AG09319 (cell line): ENCODE results near the gene TPI1.

Experiments used
- DNase-seq: peaks from one replicate; pipeline ENCODE4 v3.0.0-alpha.2; 2010; ENCODE audit warnings: low read depth; ENCODE audit errors: extremely low read depth
- TF ChIP-seq, protein P1 (sequence below): IDR thresholded peaks from 2 replicates; pipeline ENCODE4 v1.5.1; 2011; ENCODE audit warnings: low read depth, mild to moderate bottlenecking, inconsistent platforms, low read length, moderate library complexity

Gene TPI1

GRCh38 chr12:6896846-6897435 lies 29.6 kb downstream of the TPI1 start:
- TF ChIP-seq, protein P1, sequence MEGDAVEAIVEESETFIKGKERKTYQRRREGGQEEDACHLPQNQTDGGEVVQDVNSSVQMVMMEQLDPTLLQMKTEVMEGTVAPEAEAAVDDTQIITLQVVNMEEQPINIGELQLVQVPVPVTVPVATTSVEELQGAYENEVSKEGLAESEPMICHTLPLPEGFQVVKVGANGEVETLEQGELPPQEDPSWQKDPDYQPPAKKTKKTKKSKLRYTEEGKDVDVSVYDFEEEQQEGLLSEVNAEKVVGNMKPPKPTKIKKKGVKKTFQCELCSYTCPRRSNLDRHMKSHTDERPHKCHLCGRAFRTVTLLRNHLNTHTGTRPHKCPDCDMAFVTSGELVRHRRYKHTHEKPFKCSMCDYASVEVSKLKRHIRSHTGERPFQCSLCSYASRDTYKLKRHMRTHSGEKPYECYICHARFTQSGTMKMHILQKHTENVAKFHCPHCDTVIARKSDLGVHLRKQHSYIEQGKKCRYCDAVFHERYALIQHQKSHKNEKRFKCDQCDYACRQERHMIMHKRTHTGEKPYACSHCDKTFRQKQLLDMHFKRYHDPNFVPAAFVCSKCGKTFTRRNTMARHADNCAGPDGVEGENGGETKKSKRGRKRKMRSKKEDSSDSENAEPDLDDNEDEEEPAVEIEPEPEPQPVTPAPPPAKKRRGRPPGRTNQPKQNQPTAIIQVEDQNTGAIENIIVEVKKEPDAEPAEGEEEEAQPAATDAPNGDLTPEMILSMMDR: no peak
- DNase-seq: no peak

DNA sequence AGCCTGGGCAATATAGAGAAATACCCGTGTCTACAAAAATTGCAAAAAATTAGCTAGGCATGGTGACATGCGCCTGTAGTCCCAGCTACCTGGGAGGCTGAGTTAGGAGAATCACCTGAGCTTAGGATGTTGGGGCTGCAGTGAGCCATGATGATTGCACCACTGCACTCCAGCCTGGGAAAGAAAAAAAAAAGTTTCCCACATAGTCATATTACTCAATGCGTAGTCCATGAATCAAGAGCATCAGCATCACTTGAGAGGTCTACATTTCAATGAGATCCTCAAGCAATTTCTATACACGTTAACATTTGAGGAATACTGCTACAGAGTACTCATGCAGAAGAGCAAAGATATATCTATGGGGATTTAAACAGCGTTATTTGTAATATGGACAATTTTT lies 32.1 kb downstream of the TPI1 start:
- no peak for DNase-seq
- TF ChIP-seq, protein P1: no peak

GRCh38 chr12:6899837-6900519 lies 32.6 kb downstream of the TPI1 start:
- TF ChIP-seq, protein P1: no peak
- no peak for DNase-seq

DNA sequence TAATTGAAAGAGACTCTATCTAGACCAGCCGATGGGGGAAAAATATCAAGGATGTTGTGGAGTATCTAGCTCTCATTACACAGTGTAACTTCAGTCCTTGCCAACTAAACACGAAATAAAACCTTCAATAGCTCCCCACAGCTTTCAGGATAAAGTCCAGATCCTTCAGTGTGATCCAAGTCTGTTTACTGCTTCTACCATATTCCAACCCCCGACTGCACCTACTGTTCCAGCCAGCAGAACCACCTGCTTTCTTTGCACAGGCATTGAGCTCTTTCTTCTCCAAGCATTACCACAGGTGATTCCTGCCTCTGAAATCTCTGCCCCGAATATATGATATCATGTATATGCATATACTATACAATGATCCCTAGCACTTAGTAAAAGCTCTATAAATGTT lies 35.1 kb downstream of the TPI1 start:
- DNase-seq: no peak
- TF ChIP-seq, protein P1: no peak

- TF ChIP-seq, protein P1: no peak
- no peak for DNase-seq
Observed at GRCh38 chr12:6903722-6904121, 36.4 kb downstream of the TPI1 start.

- DNase-seq: peak; percentile 82
- TF ChIP-seq, protein P1: no peak
Observed at GRCh38 chr12:6904280-6905276, 37.2 kb downstream of the TPI1 start, which contains the start of gene LRRC23. Gene LRRC23, plus strand, starts transcription at chr12:6904822. Its CDS starts 812 bp downstream, at chr12:6905634.
